ENCODE results near the gene NOP56.

GRCh38 chr20:2659547-2659946 is 7.1 kb downstream of the NOP56 start:
- no peak for TF ChIP-seq EZH2phosphoT487 (IDR thresholded peaks at IDR 0.05; ENCODE audit: borderline replicate concordance)
- TF ChIP-seq CTCF (conservative IDR thresholded peaks at IDR 0.05; ENCODE audit: low read length): no peak
